ENCODE measurements around the gene ARMC8. TPM values are rescaled to one million over a fixed set of nuclear protein-coding genes. Genes with fewer than 3 reads are reported as not detected.

ARMC8 gene
- total and polyA plus RNA-seq, 2 of the 8 experiments (the other 6 are each of a cell fraction or from before 2014, with no cell fraction given): 47.3 to 58.5 TPM

GRCh38 chr3:138270245-138270644 is 83.1 kb downstream of the ARMC8 start (continued):
- TF ChIP-seq E2F6 (IDR thresholded peaks at IDR 0.05) (no peak), FOSL1 (IDR thresholded peaks at IDR 0.05; ENCODE audit: insufficient read depth, low read depth, low read length) (no peak), KDM1A (IDR thresholded peaks at IDR 0.05; ENCODE audit: borderline replicate concordance, low read length) (no peak), MAFK (IDR thresholded peaks at IDR 0.05; ENCODE audit: low read depth, low read length) (no peak), SIX5 (IDR thresholded peaks at IDR 0.05; ENCODE audit: low read depth, low read length) (no peak), MAX (IDR thresholded peaks at IDR 0.05) (no peak)

Data from H1 (cell line).